ENCODE measurements around the gene HDLBP. TPM values are rescaled to one million over a fixed set of nuclear protein-coding genes. Genes with fewer than 3 reads are reported as not detected.

Gene HDLBP
- total RNA-seq, 1 donor from 2014 or later: 326 TPM

DNA sequence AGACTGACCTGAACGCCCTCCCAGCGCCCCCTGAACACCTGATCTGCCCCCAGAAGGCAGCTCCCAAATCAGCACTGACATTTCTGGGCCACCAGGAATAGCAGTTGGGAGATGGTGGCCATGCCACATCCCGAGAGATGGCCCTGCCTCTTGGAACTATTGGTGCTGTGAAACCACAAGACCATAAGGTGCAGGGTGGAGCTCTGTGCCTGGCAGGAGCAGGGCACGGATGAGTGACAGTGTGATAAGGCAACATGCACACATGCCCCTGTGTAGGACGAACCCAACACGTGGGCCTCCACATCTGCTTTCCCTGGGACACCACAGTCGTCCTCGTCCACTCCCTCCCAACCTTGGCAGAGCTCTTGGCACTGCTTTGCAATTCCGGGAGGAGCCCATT, 100.1 kb downstream of the HDLBP start:
- TF ChIP-seq, protein P1, sequence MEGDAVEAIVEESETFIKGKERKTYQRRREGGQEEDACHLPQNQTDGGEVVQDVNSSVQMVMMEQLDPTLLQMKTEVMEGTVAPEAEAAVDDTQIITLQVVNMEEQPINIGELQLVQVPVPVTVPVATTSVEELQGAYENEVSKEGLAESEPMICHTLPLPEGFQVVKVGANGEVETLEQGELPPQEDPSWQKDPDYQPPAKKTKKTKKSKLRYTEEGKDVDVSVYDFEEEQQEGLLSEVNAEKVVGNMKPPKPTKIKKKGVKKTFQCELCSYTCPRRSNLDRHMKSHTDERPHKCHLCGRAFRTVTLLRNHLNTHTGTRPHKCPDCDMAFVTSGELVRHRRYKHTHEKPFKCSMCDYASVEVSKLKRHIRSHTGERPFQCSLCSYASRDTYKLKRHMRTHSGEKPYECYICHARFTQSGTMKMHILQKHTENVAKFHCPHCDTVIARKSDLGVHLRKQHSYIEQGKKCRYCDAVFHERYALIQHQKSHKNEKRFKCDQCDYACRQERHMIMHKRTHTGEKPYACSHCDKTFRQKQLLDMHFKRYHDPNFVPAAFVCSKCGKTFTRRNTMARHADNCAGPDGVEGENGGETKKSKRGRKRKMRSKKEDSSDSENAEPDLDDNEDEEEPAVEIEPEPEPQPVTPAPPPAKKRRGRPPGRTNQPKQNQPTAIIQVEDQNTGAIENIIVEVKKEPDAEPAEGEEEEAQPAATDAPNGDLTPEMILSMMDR (conservative IDR thresholded peaks at IDR 0.05; ENCODE audit: low read depth, low read length): no peak
- no peak for DNase-seq (ENCODE audit: low read depth)
- H3K4me3 ChIP-seq (ENCODE audit: low read depth, low read length): no peak overlapping the region

DNA sequence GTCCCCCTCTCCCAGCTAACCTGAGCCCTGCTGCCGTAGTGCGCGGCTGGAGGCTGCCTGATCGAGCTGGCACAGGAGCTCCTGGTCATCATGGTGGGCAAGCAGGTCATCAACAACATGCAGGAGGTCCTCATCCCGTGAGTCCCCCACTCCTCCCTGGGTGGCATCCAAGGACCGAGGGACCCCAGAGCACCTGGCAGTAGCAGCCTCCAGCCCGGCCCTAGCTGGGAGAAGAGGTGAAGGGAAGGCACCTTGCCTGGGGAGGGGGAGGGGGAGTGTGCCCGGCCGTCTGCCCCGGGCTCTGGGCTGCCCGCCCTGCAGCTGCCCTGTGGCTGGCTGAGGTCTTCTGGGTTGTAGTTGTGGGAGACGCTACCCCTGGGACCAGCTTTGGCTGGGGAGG, 100.7 kb downstream of the HDLBP start:
- no peak overlapping the region for H3K4me3 ChIP-seq (ENCODE audit: low read depth, low read length)
- DNase-seq (ENCODE audit: low read depth): no peak
- TF ChIP-seq, protein P1 (conservative IDR thresholded peaks at IDR 0.05; ENCODE audit: low read depth, low read length): no peak

- TF ChIP-seq, protein P1 (conservative IDR thresholded peaks at IDR 0.05; ENCODE audit: low read depth, low read length): no peak
- no peak for DNase-seq (ENCODE audit: low read depth)
- H3K4me3 ChIP-seq (ENCODE audit: low read depth, low read length): no peak overlapping the region
Observed at GRCh38 chr2:241214209-241214608, 101.3 kb downstream of the HDLBP start.

- DNase-seq (ENCODE audit: low read depth): no peak
- no peak overlapping the region for H3K4me3 ChIP-seq (ENCODE audit: low read depth, low read length)
- TF ChIP-seq, protein P1 (conservative IDR thresholded peaks at IDR 0.05; ENCODE audit: low read depth, low read length): no peak
Observed at GRCh38 chr2:241213567-241213966, 101.9 kb downstream of the HDLBP start.

- H3K4me3 ChIP-seq (ENCODE audit: low read depth, low read length): no peak overlapping the region
- DNase-seq (ENCODE audit: low read depth): no peak
- TF ChIP-seq, protein P1 (conservative IDR thresholded peaks at IDR 0.05; ENCODE audit: low read depth, low read length): no peak
Observed at GRCh38 chr2:241213041-241213440, 102.4 kb downstream of the HDLBP start.

GRCh38 chr2:241211276-241211675, 104.2 kb downstream of the HDLBP start:
- TF ChIP-seq, protein P1 (conservative IDR thresholded peaks at IDR 0.05; ENCODE audit: low read depth, low read length): no peak
- DNase-seq (ENCODE audit: low read depth): no peak

DNA sequence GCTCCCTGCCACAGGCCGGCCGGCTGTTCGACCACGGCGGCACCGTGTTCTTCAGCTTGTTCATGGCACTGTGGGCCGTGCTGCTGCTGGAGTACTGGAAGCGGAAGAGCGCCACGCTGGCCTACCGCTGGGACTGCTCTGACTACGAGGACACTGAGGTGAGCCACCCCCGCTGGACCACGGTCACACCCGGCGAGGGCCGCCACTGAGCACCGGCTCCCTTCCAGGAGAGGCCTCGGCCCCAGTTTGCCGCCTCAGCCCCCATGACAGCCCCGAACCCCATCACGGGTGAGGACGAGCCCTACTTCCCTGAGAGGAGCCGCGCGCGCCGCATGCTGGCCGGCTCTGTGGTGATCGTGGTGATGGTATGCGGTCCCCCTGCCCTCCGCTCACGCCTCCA, 106.2 kb downstream of the HDLBP start:
- no peak for DNase-seq (ENCODE audit: low read depth)
- TF ChIP-seq, protein P1 (conservative IDR thresholded peaks at IDR 0.05; ENCODE audit: low read depth, low read length): no peak
- H3K4me3 ChIP-seq (ENCODE audit: low read depth, low read length): no peak overlapping the region

More at GRCh38 chr2:241211276-241211675, 104.2 kb downstream of the HDLBP start:
- H3K4me3 ChIP-seq (ENCODE audit: low read depth, low read length): no peak overlapping the region

All from epithelial cell of proximal tubule (primary cell).